ENCODE results near the gene ASTN1. TPM values are rescaled to one million over a fixed set of nuclear protein-coding genes. Genes with fewer than 3 reads are reported as not detected.

ASTN1 gene
- total and polyA plus RNA-seq, 9 donors: 1.1 to 14.8 (median 2.7) TPM

DNA sequence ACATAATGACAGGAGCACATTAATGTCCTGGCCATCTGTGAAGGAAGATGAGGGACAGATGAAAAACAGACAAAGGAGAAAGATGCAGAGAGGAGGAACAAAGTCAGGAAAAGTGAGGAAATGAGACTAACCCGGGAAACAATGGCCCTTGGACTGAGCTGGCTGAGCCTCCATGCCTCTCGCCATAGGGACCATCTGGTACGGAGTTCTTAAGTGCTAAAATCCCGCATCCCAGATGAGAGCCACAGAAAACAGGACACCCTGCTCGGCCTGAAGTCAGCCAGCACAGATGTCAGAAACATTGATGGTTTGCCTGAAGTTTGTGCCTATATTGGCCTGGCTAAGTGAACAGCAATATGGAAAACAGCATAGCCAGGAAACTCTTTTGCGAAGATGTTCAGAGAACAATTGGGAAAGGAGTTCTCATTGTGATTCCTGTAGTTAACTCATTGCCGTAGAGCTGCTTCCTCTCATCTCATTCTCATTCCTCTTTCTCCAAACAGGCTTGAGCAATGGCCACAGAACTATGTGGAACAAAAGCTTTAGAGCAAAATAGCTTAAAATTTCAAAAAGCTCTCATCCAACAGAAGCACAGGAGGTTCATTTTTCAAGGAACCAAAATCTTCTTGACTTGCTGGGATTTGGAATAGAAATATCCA lies 96.6 kb downstream of the ASTN1 start:
- no peaks in the 10 kb centered on the region for H3K9me3 ChIP-seq
- TF ChIP-seq POLR2A (IDR thresholded peaks at IDR 0.05) (no peak), EP300 (IDR thresholded peaks at IDR 0.05) (no peak)
- TF ChIP-seq, protein P1, sequence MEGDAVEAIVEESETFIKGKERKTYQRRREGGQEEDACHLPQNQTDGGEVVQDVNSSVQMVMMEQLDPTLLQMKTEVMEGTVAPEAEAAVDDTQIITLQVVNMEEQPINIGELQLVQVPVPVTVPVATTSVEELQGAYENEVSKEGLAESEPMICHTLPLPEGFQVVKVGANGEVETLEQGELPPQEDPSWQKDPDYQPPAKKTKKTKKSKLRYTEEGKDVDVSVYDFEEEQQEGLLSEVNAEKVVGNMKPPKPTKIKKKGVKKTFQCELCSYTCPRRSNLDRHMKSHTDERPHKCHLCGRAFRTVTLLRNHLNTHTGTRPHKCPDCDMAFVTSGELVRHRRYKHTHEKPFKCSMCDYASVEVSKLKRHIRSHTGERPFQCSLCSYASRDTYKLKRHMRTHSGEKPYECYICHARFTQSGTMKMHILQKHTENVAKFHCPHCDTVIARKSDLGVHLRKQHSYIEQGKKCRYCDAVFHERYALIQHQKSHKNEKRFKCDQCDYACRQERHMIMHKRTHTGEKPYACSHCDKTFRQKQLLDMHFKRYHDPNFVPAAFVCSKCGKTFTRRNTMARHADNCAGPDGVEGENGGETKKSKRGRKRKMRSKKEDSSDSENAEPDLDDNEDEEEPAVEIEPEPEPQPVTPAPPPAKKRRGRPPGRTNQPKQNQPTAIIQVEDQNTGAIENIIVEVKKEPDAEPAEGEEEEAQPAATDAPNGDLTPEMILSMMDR (IDR thresholded peaks at IDR 0.05): no peak
- H3K27ac ChIP-seq: no peak overlapping the region
- H3K27me3 ChIP-seq: no peaks in the 10 kb centered on the region
- no peak overlapping the region for H3K4me3 ChIP-seq
- DNase-seq: no peak
- intact Hi-C loops (cut with DNase I): no loop called here
- H3K36me3 ChIP-seq: no peaks in the 10 kb centered on the region
- no peaks in the 10 kb centered on the region for H3K4me1 ChIP-seq (ENCODE audit: insufficient read depth)
- 91 to 94% (median 93%) methylated on average over 7 of the region's 7 CpGs for WGBS, 3 donors

GRCh38 chr1:177065430-177065829 lies 99.1 kb downstream of the ASTN1 start:
- intact Hi-C loops (cut with DNase I): no loop called here
- no peaks in the 10 kb centered on the region for H3K9me3 ChIP-seq
- no peaks in the 10 kb centered on the region for H3K36me3 ChIP-seq
- no peak overlapping the region for H3K4me3 ChIP-seq
- no peak overlapping the region for H3K27ac ChIP-seq
- 73 to 78% (median 77%) methylated on average over 2 of the region's 2 CpGs for WGBS, 3 donors
- DNase-seq: no peak
- no peaks in the 10 kb centered on the region for H3K27me3 ChIP-seq
- TF ChIP-seq POLR2A (IDR thresholded peaks at IDR 0.05) (no peak), EP300 (IDR thresholded peaks at IDR 0.05) (no peak)
- TF ChIP-seq, protein P1 (IDR thresholded peaks at IDR 0.05): no peak
- H3K4me1 ChIP-seq (ENCODE audit: insufficient read depth): no peaks in the 10 kb centered on the region

- no peak for DNase-seq
- Histone ChIP-seq H3K9me3 (no peaks in the 10 kb centered on the region), H3K27me3 (no peaks in the 10 kb centered on the region), H3K36me3 (no peaks in the 10 kb centered on the region), H3K4me3 (no peak overlapping the region), H3K27ac (no peak overlapping the region), H3K4me1 (ENCODE audit: insufficient read depth) (no peaks in the 10 kb centered on the region)
- 90 to 94% (median 92%) methylated on average over 6 of the region's 6 CpGs for WGBS, 3 donors
- TF ChIP-seq EP300 (IDR thresholded peaks at IDR 0.05): no peak
- TF ChIP-seq, protein P1 (IDR thresholded peaks at IDR 0.05): no peak
- TF ChIP-seq POLR2A (IDR thresholded peaks at IDR 0.05): no peak
- intact Hi-C loops (cut with DNase I): no loop called here
These were observed 100.9 kb downstream of the ASTN1 start for GRCh38 chr1:177063648-177064047.

DNA sequence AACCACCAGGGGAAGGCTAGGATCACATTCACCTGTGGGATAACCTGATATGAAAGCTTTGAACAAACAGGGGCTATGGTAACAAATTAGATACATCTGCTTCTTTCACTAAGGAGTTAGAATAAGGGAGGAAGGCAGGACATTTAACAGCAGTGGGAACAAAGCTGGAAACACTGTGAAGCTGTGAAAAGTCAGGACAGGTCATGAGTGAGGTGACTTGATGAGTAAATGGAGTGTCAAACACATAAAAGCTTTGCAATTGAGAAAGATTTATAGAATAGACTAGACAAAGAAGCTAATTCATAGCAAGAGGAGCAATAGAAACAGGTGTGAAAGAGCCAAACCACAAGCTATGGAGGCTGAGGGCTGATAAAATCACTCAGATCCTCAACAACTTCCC lies 110.0 kb downstream of the ASTN1 start:
- Histone ChIP-seq H3K27ac (no peak overlapping the region), H3K4me3 (no peak overlapping the region), H3K36me3 (no peaks in the 10 kb centered on the region), H3K9me3 (no peaks in the 10 kb centered on the region), H3K27me3 (no peaks in the 10 kb centered on the region), H3K4me1 (ENCODE audit: insufficient read depth) (no peaks in the 10 kb centered on the region)
- intact Hi-C loops (cut with DNase I): no loop called here
- no peak for DNase-seq
- no peak for TF ChIP-seq EP300 (IDR thresholded peaks at IDR 0.05)

GRCh38 chr1:177053648-177054047 lies 110.9 kb downstream of the ASTN1 start:
- H3K4me1 ChIP-seq (ENCODE audit: insufficient read depth): no peaks in the 10 kb centered on the region
- no peak overlapping the region for H3K27ac ChIP-seq
- no peaks in the 10 kb centered on the region for H3K27me3 ChIP-seq
- no peak overlapping the region for H3K4me3 ChIP-seq
- WGBS, 3 donors: 90 to 93% (median 91%) methylated on average over 3 of the region's 3 CpGs
- DNase-seq: no peak
- no peaks in the 10 kb centered on the region for H3K36me3 ChIP-seq
- H3K9me3 ChIP-seq: no peaks in the 10 kb centered on the region
- intact Hi-C loops (cut with DNase I): no loop called here
- TF ChIP-seq POLR2A (IDR thresholded peaks at IDR 0.05) (no peak), EP300 (IDR thresholded peaks at IDR 0.05) (no peak)
- TF ChIP-seq, protein P1 (IDR thresholded peaks at IDR 0.05): no peak
